Small intestine (tissue), 7 donors: ENCODE measurements around the gene CPEB4. TPM values are rescaled to one million over a fixed set of nuclear protein-coding genes. Genes with fewer than 3 reads are reported as not detected.

Experiments used
- DNase-seq, 2 donors: peaks; one replicate each; pipeline versions ENCODE4 v3.0.0 to v3.0.0-alpha.2; 2013
- FAIRE-seq: peaks from 2 replicates; lab custom pipeline; 2012; peaks lifted over from hg19 to GRCh38; lab: Jason Lieb, UNC
- H3K27ac ChIP-seq, 3 donors: one replicate each; pipeline ENCODE4 v1.5.1; 2013; ENCODE audit warnings: low read length in 2 of 3, mild to moderate bottlenecking in 2 of 3, control low read depth in 1 of 3, inconsistent platforms in 1 of 3, low read depth in 1 of 3, moderate library complexity in 1 of 3
- H3K27me3 ChIP-seq, 3 donors: one replicate each; pipeline ENCODE4 v1.6.1; 2013; ENCODE audit warnings: low read length in 3 of 3, inconsistent platforms in 1 of 3; ENCODE audit not compliant: control insufficient read depth in 3 of 3, insufficient read depth in 3 of 3
- H3K36me3 ChIP-seq, 3 donors: one replicate each; pipeline ENCODE4 v1.6.1; 2013; ENCODE audit warnings: low read length in 3 of 3, inconsistent platforms in 1 of 3, low read depth in 1 of 3, mild to moderate bottlenecking in 1 of 3, moderate library complexity in 1 of 3; ENCODE audit not compliant: control insufficient read depth in 3 of 3, insufficient read depth in 2 of 3
- H3K4me1 ChIP-seq, 3 donors: one replicate each; pipeline ENCODE4 v1.6.1; 2013; ENCODE audit warnings: low read length in 2 of 3, inconsistent platforms in 1 of 3, low read depth in 1 of 3, mild to moderate bottlenecking in 1 of 3, moderate library complexity in 1 of 3; ENCODE audit not compliant: control insufficient read depth in 3 of 3, insufficient read depth in 2 of 3
- H3K4me3 ChIP-seq, 3 donors: one replicate each; pipeline ENCODE4 v1.5.1; 2013; ENCODE audit warnings: low read length in 3 of 3, control low read depth in 1 of 3, inconsistent platforms in 1 of 3, low read depth in 1 of 3, mild to moderate bottlenecking in 1 of 3, moderate library complexity in 1 of 3
- H3K9me3 ChIP-seq, 2 donors: one replicate each; pipeline ENCODE4 v1.6.1; 2013; ENCODE audit warnings: low read depth in 1 of 2, low read length in 1 of 2; ENCODE audit not compliant: control insufficient read depth in 2 of 2, insufficient read depth in 1 of 2
- WGBS, 3 donors: extraction: QIAGEN DNeasy Blood & Tissue Kit; methylation state at CpG; one replicate each; pipeline ENCODE4 v1.1.7; 2013; 5-methylcytosine and 5-hydroxymethylcytosine counted together
- polyA plus RNA-seq, 4 donors: library from polyadenylated mRNA; stranded (reverse) in 3 of 4; unstranded in 1 of 4; fragments of 200-250 nt in 3 of 4; fragments of 120-200 nt in 1 of 4; gene quantifications; one replicate each; pipeline versions ENCODE4 v1.2.1 to v1.2.3, GENCODE V29; 2013
- donor health status: healthy with polysubstance abuse.
- donor health status: control.
- donor health status: control.
- donor health status: Bipolar disorder and iron deficiency.
- donor health status: healthy.

CPEB4 gene
- polyA plus RNA-seq, 4 donors = 7.8 to 55.0 (median 13.0) TPM

DNA sequence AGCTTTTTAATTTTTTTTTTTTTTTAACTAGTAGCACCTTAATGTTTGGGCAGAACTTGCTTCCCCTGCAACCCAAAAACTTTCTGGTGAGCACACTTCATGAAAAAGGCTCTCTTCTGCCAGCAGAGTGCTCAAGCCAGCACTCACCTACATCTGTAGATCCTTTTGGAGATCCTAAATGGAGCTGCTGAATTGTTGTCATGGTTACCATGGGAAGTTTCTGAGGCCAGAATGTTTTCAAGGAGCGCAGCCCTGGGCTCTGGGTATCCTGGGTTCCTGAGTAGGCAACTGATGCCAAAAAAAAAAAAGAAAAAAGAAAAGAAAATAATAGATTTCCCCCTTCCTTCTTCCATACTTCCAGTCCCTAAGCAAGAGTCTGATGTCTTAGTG lies 3.1 kb upstream of the CPEB4 start:
- H3K4me3 ChIP-seq = no peak overlapping the region
- peaks cover 0 to 3% (median 0%) of the 10 kb centered on the region in 3 donors for H3K36me3 ChIP-seq
- H3K9me3 ChIP-seq = no peaks in the 10 kb centered on the region
- DNase-seq (no peak), FAIRE-seq (no peak)
- WGBS, 3 donors = 73 to 90% (median 81%) methylated on average over 1 of the region's 1 CpG
- H3K27me3 ChIP-seq = no peaks in the 10 kb centered on the region
- peaks cover 11 to 49% (median 11%) of the 10 kb centered on the region in 3 donors for H3K4me1 ChIP-seq
- H3K27ac ChIP-seq = peak overlapping the region; percentile 50 to 92 (median 80)

DNA sequence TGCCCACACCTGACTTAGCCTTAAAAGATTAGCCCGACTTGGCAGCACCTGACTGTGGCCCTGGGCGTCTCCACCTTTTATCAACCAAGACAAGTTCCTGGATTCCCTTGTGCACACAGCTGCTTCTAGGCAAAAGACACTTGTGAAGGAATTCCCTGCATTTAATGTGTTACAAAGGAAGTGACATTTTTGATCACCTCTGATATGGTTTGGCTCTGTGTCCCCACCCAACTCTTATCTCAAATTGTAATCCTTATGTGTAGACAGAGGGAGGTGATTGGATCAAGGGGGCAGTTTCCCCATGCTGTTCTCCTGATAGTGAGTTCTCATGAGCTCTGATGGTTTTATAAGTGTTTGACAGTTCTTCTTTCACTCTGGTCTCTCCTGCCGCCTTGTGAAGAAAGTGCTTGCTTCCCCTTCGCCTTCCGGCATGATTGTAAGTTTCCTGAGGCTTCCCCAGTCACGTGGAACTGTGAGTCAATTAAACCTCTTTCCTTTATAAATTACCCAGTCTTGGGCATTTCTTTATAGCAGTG lies 2.6 kb upstream of the CPEB4 start:
- H3K9me3 ChIP-seq = no peaks in the 10 kb centered on the region
- H3K4me3 ChIP-seq = no peak overlapping the region
- 9 to 43% (median 31%) methylated on average over 6 of the region's 6 CpGs for WGBS, 3 donors
- no peaks in the 10 kb centered on the region for H3K27me3 ChIP-seq
- H3K4me1 ChIP-seq = peaks cover 11 to 49% (median 15%) of the 10 kb centered on the region in 3 donors
- FAIRE-seq = no peak
- H3K27ac ChIP-seq = peak overlapping the region; percentile 50 to 92 (median 80)
- DNase-seq = peak; percentile 88 to 89
- H3K36me3 ChIP-seq = peaks cover 0 to 8% (median 0%) of the 10 kb centered on the region in 3 donors

DNA sequence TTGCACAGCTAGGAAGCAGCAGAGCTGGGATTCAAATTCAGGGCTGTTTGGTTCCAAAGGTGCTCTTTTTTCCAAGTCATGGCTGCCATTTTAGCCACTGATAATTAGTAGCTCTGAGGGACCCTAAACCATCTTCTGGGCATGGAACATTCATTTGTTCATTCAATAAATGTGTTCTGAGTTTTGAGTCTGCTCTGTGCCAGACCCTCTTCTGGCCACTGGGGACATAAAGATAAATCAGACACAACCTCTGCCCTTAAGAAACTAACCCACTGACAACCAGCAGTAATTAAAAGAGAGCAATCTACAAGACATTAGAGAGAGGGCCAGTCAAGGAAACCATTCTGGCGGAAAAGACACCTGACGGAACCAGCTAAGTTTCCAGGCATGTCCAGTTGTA lies 2.0 kb upstream of the CPEB4 start:
- Histone ChIP-seq H3K4me1 (peaks cover 11 to 49% (median 15%) of the 10 kb centered on the region in 3 donors), H3K27ac (peak overlapping the region; percentile 33 to 92 (median 50))
- no peak for FAIRE-seq

DNA sequence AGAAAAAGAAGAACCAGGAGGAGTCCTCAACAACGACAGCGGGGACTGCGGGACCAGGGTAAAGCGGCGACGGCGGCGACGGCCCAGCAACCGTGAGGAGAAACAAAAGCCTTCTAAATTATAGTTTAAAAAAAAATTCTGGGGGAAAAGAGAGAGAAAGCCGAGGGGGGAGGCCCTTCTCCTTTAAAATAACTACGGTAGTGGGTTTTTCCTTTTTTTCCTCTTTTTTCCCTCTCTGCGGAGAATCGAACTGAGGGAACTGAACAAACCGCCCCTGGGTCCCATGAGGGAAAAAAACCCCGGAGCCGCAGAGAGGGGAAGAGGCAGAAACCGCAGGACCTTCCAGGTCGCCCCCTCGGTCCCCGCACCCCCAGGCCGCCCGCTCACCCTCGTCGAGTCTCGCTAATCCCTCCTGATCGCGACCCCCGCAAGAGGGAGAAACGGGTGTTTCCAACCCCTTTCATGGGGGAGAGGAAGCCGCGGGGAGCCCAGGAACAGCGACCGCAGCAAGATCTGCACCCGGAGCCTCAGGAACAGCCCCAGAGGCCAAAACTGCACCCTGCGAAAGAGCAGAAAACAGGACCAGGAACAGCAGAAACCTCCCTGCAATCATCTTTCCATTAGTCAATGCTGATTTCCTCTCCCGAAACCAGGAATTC lies 453 bp downstream of the CPEB4 start:
- FAIRE-seq = no peak
- peaks cover 11 to 44% (median 15%) of the 10 kb centered on the region in 3 donors for H3K4me1 ChIP-seq
- WGBS, 3 donors = 1% methylated on average over 33 to 37 of the region's 37 CpGs

More for the DNA sequence above, 2.0 kb upstream of the CPEB4 start:
- WGBS, 3 donors = 97 to 98% (median 98%) methylated on average over 2 of the region's 2 CpGs
- H3K36me3 ChIP-seq = peaks cover 0 to 8% (median 0%) of the 10 kb centered on the region in 3 donors
- H3K27me3 ChIP-seq = no peaks in the 10 kb centered on the region
- DNase-seq = no peak
- H3K9me3 ChIP-seq = no peaks in the 10 kb centered on the region
- no peak overlapping the region for H3K4me3 ChIP-seq

DNA sequence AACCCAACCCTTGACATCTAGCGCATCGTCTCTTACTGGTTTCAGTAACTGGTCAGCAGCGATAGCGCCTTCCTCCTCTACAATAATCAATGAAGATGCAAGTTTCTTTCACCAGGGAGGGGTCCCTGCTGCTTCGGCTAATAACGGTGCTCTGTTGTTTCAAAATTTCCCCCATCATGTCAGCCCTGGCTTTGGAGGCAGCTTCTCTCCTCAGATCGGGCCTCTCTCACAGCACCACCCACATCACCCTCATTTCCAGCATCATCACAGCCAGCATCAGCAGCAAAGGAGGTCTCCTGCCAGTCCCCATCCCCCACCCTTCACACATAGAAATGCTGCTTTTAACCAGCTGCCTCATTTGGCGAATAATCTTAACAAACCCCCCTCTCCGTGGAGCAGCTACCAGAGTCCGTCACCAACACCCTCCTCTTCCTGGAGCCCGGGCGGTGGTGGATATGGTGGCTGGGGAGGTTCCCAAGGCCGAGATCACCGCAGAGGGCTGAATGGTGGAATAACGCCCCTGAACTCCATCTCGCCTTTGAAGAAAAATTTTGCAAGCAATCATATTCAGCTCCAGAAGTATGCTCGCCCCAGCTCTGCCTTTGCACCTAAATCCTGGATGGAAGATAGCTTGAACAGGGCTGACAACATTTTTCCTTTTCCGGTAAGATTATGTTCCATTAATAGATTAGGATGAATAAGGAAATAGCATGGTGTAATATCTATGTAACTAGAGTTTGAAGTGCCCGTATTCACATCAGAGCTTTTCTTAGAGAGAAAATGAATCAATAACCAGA lies 2.2 kb downstream of the CPEB4 start:
- FAIRE-seq = no peak
- Histone ChIP-seq H3K4me3 (peak overlapping the region in 2 of 3 donors; percentile 71 to 73), H3K36me3 (peaks cover 0 to 12% (median 0%) of the 10 kb centered on the region in 3 donors), H3K9me3 (no peaks in the 10 kb centered on the region), H3K27ac (peak overlapping the region; percentile 58 to 80 (median 72)), H3K27me3 (no peaks in the 10 kb centered on the region), H3K4me1 (peaks cover 8 to 26% (median 9%) of the 10 kb centered on the region in 3 donors)
- DNase-seq = peak; percentile 59 to 63
- WGBS, 3 donors = 32 to 48% (median 47%) methylated on average over 19 of the region's 19 CpGs

More for the DNA sequence above, 453 bp downstream of the CPEB4 start:
- DNase-seq = peak; percentile 26 to 36
- Histone ChIP-seq H3K27ac (peak overlapping the region; percentile 79 to 88 (median 80)), H3K4me3 (peak overlapping the region; percentile 71 to 89 (median 73)), H3K27me3 (no peaks in the 10 kb centered on the region), H3K9me3 (no peaks in the 10 kb centered on the region), H3K36me3 (peaks cover 0 to 8% (median 0%) of the 10 kb centered on the region in 3 donors)

DNA sequence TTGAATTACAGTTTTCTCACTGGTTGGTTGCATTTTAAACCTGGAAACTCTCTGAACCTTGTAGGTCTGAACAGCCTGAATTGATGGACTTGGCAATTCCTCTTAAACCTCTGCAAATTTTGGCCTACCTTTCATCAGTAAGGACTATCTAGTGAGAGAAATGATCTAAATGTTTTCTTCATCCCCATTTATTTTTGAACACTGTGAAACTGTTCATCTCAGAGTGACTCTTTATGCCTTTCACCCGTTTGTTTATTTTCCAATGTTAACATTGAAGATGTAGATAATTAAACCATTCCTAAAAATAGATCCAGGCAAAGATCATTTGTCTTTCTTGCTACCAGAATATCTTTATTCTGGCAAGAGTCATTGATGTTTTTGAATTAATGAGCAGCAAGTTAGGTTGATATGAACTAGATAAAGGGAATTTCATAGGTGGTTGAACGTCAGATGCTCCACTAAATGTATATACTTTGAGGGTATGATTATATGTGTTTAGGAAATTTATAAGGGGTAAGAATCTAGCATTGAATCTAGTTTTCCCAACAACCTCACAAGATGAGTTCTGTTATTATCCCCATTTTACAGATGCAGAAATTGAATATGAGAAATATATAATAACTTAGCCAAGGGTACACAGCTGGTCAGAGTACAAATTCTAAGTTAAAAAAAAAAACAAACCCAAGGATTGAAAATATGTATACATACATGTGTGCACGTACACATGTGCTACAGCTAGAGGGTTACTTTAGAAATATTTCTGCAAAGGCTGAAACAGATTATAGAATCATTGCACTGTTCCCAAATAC lies 3.4 kb downstream of the CPEB4 start:
- Histone ChIP-seq H3K9me3 (no peaks in the 10 kb centered on the region), H3K4me3 (peak overlapping the region in 2 of 3 donors; percentile 53 to 73), H3K27me3 (no peaks in the 10 kb centered on the region), H3K36me3 (peaks cover 0 to 12% (median 0%) of the 10 kb centered on the region in 3 donors), H3K4me1 (peaks cover 5 to 16% (median 9%) of the 10 kb centered on the region in 3 donors), H3K27ac (peak overlapping the region in 1 of 3 donors; percentile 80)
- 59 to 62% (median 60%) methylated on average over 3 of the region's 3 CpGs for WGBS, 3 donors
- FAIRE-seq (no peak), DNase-seq (no peak)

DNA sequence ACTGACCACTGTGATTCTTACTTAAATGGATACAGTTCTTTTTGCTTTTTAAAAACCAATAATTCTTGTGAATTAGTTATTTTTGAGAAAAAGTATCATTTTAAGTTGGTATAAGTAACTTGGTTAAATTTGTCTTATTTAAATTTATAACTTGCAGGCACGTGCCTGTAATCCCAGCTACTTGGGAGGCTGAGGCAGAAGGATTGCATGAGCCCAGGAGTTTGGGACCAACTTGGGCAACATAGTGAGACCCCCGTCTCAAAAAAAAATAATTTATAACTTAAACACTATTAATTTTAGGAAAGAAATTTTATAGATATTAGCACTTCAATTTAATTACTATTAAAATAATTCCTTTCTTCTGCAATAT lies 5.0 kb downstream of the CPEB4 start:
- H3K4me3 ChIP-seq = peak overlapping the region in 1 of 3 donors; percentile 10

More for the DNA sequence above, 5.0 kb downstream of the CPEB4 start:
- WGBS, 3 donors = 85 to 89% (median 88%) methylated on average over 2 of the region's 2 CpGs
- no peak for FAIRE-seq
- Histone ChIP-seq H3K36me3 (peaks cover 0 to 14% (median 0%) of the 10 kb centered on the region in 3 donors), H3K4me1 (peaks cover 5 to 9% (median 6%) of the 10 kb centered on the region in 3 donors), H3K27ac (no peak overlapping the region), H3K27me3 (no peaks in the 10 kb centered on the region), H3K9me3 (no peaks in the 10 kb centered on the region)
- no peak for DNase-seq
